Neural cell (in vitro differentiated cells): Measurements from ENCODE around the gene GMCL1. TPM values are rescaled to one million over a fixed set of nuclear protein-coding genes. Genes with fewer than 3 reads are reported as not detected.

Source experiments
- H2AFZ ChIP-seq: fragments of 200-600, 300-800 bp; sonication (generic), shearing (Covaris generic); 2 replicates; pipeline ENCODE4 v1.6.0; 2014; ENCODE audit warnings: low read depth, mild to moderate bottlenecking, antibody characterized with exemption, low read length, moderate library complexity
- H3F3A ChIP-seq: fragments of 200-600 bp; shearing (Covaris generic); 2 replicates; pipeline ENCODE4 v1.6.1; 2016; ENCODE audit warnings: mild to moderate bottlenecking, moderate library complexity, mixed read lengths, antibody characterized with exemption, low read length; ENCODE audit not compliant: insufficient read depth, poor library complexity, severe bottlenecking
- H3K27ac ChIP-seq: fragments of 200-600, 300-800 bp; sonication (generic), shearing (Covaris generic); 2 replicates; pipeline ENCODE4 v1.5.1; 2014; ENCODE audit warnings: mild to moderate bottlenecking, low read length, moderate library complexity
- H3K27me3 ChIP-seq: fragments of 300-800, 200-600 bp; sonication (generic), shearing (Covaris generic); 2 replicates; pipeline ENCODE4 v1.6.0; 2014; ENCODE audit warnings: mild to moderate bottlenecking, low read depth, low read length, moderate library complexity; ENCODE audit not compliant: insufficient read depth
- H3K36me3 ChIP-seq: fragments of 300-800, 200-600 bp; sonication (generic), shearing (Covaris generic); 2 replicates; pipeline ENCODE4 v1.5.1; 2014; ENCODE audit warnings: mild to moderate bottlenecking, antibody characterized with exemption, low read length, moderate library complexity; ENCODE audit not compliant: insufficient read depth
- H3K4me2 ChIP-seq: fragments of 300-800, 200-600 bp; sonication (generic), shearing (Covaris generic); 2 replicates; pipeline ENCODE4 v1.6.0; 2014; ENCODE audit warnings: mild to moderate bottlenecking, low read length
- H3K4me3 ChIP-seq: fragments of 300-800, 200-600 bp; sonication (generic), shearing (Covaris generic); 2 replicates; pipeline ENCODE4 v1.5.1; 2014; ENCODE audit warnings: mild to moderate bottlenecking, low read length, moderate library complexity
- H3K79me2 ChIP-seq: fragments of 200-600 bp; shearing (Covaris generic); replicated peaks from 2 replicates; pipeline ENCODE4 v1.6.0; 2014; ENCODE audit warnings: mild to moderate bottlenecking, low read length, moderate library complexity; ENCODE audit not compliant: insufficient read depth
- H3K9ac ChIP-seq: fragments of 300-800, 200-600 bp; sonication (generic), shearing (Covaris generic); 2 replicates; pipeline ENCODE4 v1.6.1; 2016; ENCODE audit warnings: mild to moderate bottlenecking, low read length, mixed read lengths
- H3K9me2 ChIP-seq: fragments of 200-600 bp; shearing (Covaris generic); 2 replicates; pipeline ENCODE4 v1.6.1; 2016; ENCODE audit warnings: mild to moderate bottlenecking, low read length, mixed read lengths; ENCODE audit not compliant: insufficient read depth
- H3K9me3 ChIP-seq: fragments of 200-600, 300-800 bp; sonication (generic), shearing (Covaris generic); 2 replicates; pipeline ENCODE4 v1.6.1; 2016; ENCODE audit warnings: mild to moderate bottlenecking, mixed run types, low read length, moderate library complexity, mixed read lengths
- H4K20me1 ChIP-seq: fragments of 200-600 bp; shearing (Covaris generic); 2 replicates; pipeline ENCODE4 v1.6.1; 2016; ENCODE audit warnings: mild to moderate bottlenecking, mixed run types; ENCODE audit not compliant: insufficient read depth
- EP300 ChIP-seq: fragments of 450-650 bp; conservative IDR thresholded peaks from 2 replicates; pipeline ENCODE4 v1.6.1; 2014; ENCODE audit warnings: antibody characterized with exemption, mild to moderate bottlenecking, moderate library complexity; ENCODE audit not compliant: poor library complexity, severe bottlenecking
- EZH2 ChIP-seq: fragments of 200-600, 300-800 bp; shearing (Covaris generic), sonication (generic); IDR thresholded peaks from 2 replicates; pipeline ENCODE4 v1.6.1; 2014; ENCODE audit warnings: antibody characterized with exemption, low read length, borderline replicate concordance, mild to moderate bottlenecking; ENCODE audit not compliant: insufficient read depth, poor library complexity, severe bottlenecking
- MXI1 ChIP-seq: fragments of 450-650 bp; conservative IDR thresholded peaks from 2 replicates; pipeline ENCODE4 v1.6.1; 2014; ENCODE audit warnings: antibody characterized with exemption, mild to moderate bottlenecking; ENCODE audit not compliant: poor library complexity, severe bottlenecking
- POLR2AphosphoS5 ChIP-seq: IDR thresholded peaks from 2 replicates; pipeline ENCODE4 v1.6.1; 2012
- RAD21 ChIP-seq: fragments of 450-650 bp; conservative IDR thresholded peaks from 2 replicates; pipeline ENCODE4 v1.6.1; 2014; ENCODE audit warnings: antibody characterized with exemption, mild to moderate bottlenecking, moderate library complexity
- REST ChIP-seq: IDR thresholded peaks from 2 replicates; pipeline ENCODE4 v1.6.1; 2012; ENCODE audit warnings: borderline replicate concordance
- SMC3 ChIP-seq: fragments of 450-650 bp; conservative IDR thresholded peaks from 2 replicates; pipeline ENCODE4 v1.6.1; 2014; ENCODE audit warnings: antibody characterized with exemption, mild to moderate bottlenecking, moderate library complexity; ENCODE audit not compliant: poor library complexity
- TAF1 ChIP-seq: IDR thresholded peaks from 2 replicates; pipeline ENCODE4 v1.6.1; 2012; ENCODE audit warnings: low read depth
- polyA plus RNA-seq: library from polyadenylated mRNA; depleted of rRNA; stranded (reverse); fragments of >200 nt; gene quantifications from 2 replicates; pipeline ENCODE4 v1.2.3, GENCODE V29; 2014
- TF ChIP-seq, protein P1 (sequence below): fragments of 450-650 bp; IDR thresholded peaks from 2 replicates; pipeline ENCODE4 v1.5.1; 2014; ENCODE audit warnings: antibody characterized with exemption, mild to moderate bottlenecking, moderate library complexity; ENCODE audit not compliant: poor library complexity, severe bottlenecking

GMCL1 gene
- polyA plus RNA-seq, 1 donor from 2014 or later = 18.8 TPM

DNA sequence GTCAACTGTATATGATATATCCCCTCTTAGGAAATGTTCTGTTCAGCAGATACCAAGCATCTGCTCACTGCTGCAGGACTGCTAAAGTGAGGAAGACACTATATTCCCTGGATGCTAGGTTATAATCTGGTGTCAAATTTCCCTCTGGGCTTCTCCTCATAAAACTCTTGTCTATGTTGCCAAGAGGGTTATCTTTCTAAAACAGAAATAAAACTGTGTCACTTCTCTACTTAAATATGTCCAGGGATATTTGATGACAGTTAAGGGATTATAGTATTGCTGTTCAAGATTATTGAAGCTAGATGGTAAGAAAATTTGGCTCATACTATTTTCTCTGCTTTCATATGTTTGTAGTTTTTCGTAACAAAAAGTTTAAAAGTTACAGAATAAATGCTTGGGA lies 33.8 kb downstream of the GMCL1 start:
- H3K9me2 ChIP-seq = no peaks in the 10 kb centered on the region
- no peaks in the 10 kb centered on the region for H3K79me2 ChIP-seq
- no peaks in the 10 kb centered on the region for H3K9me3 ChIP-seq
- no peak overlapping the region for H2AFZ ChIP-seq
- H3K4me3 ChIP-seq = no peak overlapping the region
- no peak overlapping the region for H3K27ac ChIP-seq
- no peak for TF ChIP-seq REST
- TF ChIP-seq, protein P1, sequence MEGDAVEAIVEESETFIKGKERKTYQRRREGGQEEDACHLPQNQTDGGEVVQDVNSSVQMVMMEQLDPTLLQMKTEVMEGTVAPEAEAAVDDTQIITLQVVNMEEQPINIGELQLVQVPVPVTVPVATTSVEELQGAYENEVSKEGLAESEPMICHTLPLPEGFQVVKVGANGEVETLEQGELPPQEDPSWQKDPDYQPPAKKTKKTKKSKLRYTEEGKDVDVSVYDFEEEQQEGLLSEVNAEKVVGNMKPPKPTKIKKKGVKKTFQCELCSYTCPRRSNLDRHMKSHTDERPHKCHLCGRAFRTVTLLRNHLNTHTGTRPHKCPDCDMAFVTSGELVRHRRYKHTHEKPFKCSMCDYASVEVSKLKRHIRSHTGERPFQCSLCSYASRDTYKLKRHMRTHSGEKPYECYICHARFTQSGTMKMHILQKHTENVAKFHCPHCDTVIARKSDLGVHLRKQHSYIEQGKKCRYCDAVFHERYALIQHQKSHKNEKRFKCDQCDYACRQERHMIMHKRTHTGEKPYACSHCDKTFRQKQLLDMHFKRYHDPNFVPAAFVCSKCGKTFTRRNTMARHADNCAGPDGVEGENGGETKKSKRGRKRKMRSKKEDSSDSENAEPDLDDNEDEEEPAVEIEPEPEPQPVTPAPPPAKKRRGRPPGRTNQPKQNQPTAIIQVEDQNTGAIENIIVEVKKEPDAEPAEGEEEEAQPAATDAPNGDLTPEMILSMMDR = no peak
- TF ChIP-seq MXI1 = no peak
- TF ChIP-seq TAF1 = no peak
- TF ChIP-seq RAD21 = no peak
- TF ChIP-seq EP300 = no peak
- no peak for TF ChIP-seq EZH2
- TF ChIP-seq SMC3 = no peak
- no peak for TF ChIP-seq POLR2AphosphoS5
- no peaks in the 10 kb centered on the region for H4K20me1 ChIP-seq
- H3K4me2 ChIP-seq = no peak overlapping the region
- no peaks in the 10 kb centered on the region for H3K27me3 ChIP-seq
- H3F3A ChIP-seq = no peaks in the 10 kb centered on the region
- no peak overlapping the region for H3K9ac ChIP-seq
- peaks cover 6% of the 10 kb centered on the region for H3K36me3 ChIP-seq

GRCh38 chr2:69888451-69888850 lies 59.0 kb downstream of the GMCL1 start:
- no peaks in the 10 kb centered on the region for H3K9me2 ChIP-seq
- H3K9ac ChIP-seq = no peak overlapping the region
- H3K4me2 ChIP-seq = no peak overlapping the region
- H3K9me3 ChIP-seq = no peaks in the 10 kb centered on the region
- no peaks in the 10 kb centered on the region for H3F3A ChIP-seq
- no peak overlapping the region for H3K27ac ChIP-seq
- no peaks in the 10 kb centered on the region for H3K36me3 ChIP-seq
- no peaks in the 10 kb centered on the region for H4K20me1 ChIP-seq
- H2AFZ ChIP-seq = no peak overlapping the region
- H3K4me3 ChIP-seq = no peak overlapping the region
- H3K79me2 ChIP-seq = peaks cover 2% of the 10 kb centered on the region
- no peak for TF ChIP-seq SMC3
- no peak for TF ChIP-seq POLR2AphosphoS5
- no peak for TF ChIP-seq TAF1
- no peak for TF ChIP-seq EP300
- TF ChIP-seq, protein P1 = no peak
- TF ChIP-seq RAD21 = no peak
- TF ChIP-seq REST = no peak
- TF ChIP-seq EZH2 = no peak
- no peak for TF ChIP-seq MXI1
- H3K27me3 ChIP-seq = no peaks in the 10 kb centered on the region
